Vagina (tissue), 2 donors: ENCODE results near the gene EVX2.
A peak's percentile ranks its signal among the peaks of the same experiment; 100 is the strongest.

Source experiments
- POLR2AphosphoS5 ChIP-seq, 2 donors: sonication (generic); formaldehyde crosslinking; IDR thresholded peaks; one replicate each; pipeline ENCODE4 v1.9.0; 2017; ENCODE audit warnings: antibody characterized with exemption in 2 of 2, mild to moderate bottlenecking in 2 of 2, low read depth in 1 of 2; ENCODE audit not compliant: insufficient read depth in 1 of 2
- TF ChIP-seq, protein P1 (sequence below), 3 experiments: fragments of 450-650 bp in 2 of 3; fragments of 200-600 bp in 1 of 3; sonication (generic) in 1 of 3; IDR thresholded peaks; one replicate each; pipeline ENCODE4 v1.5.1; 2017 to 2019; ENCODE audit warnings: antibody characterized with exemption in 3 of 3, mild to moderate bottlenecking in 2 of 3, moderate library complexity in 2 of 3

GRCh38 chr2:176079285-176079830 lies 4.4 kb downstream of the EVX2 start:
- TF ChIP-seq, protein P1, sequence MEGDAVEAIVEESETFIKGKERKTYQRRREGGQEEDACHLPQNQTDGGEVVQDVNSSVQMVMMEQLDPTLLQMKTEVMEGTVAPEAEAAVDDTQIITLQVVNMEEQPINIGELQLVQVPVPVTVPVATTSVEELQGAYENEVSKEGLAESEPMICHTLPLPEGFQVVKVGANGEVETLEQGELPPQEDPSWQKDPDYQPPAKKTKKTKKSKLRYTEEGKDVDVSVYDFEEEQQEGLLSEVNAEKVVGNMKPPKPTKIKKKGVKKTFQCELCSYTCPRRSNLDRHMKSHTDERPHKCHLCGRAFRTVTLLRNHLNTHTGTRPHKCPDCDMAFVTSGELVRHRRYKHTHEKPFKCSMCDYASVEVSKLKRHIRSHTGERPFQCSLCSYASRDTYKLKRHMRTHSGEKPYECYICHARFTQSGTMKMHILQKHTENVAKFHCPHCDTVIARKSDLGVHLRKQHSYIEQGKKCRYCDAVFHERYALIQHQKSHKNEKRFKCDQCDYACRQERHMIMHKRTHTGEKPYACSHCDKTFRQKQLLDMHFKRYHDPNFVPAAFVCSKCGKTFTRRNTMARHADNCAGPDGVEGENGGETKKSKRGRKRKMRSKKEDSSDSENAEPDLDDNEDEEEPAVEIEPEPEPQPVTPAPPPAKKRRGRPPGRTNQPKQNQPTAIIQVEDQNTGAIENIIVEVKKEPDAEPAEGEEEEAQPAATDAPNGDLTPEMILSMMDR (IDR thresholded peaks at IDR 0.05): no peak
- peak in 1 of 2 donors; percentile 43 for TF ChIP-seq POLR2AphosphoS5 (IDR thresholded peaks at IDR 0.05; ENCODE audit: insufficient read depth in 1 of 2, low read depth in 1 of 2)
